Breast epithelium (tissue), 4 donors: ENCODE measurements around the gene CACNA1A. TPM values are rescaled to one million over a fixed set of nuclear protein-coding genes. Genes with fewer than 3 reads are reported as not detected.

ENCODE experiments used
- DNase-seq, 2 donors: peaks; one replicate each; pipeline ENCODE4 v3.0.0-alpha.2; 2019; ENCODE audit warnings: low spot score in 2 of 2
- H3K27ac ChIP-seq, 2 donors: fragments of 200-600 bp; sonication (generic) in 1 of 2; one replicate each; pipeline ENCODE4 v1.5.1; 2016 to 2019; ENCODE audit warnings: mild to moderate bottlenecking in 1 of 2
- H3K27me3 ChIP-seq, 2 donors: fragments of 200-600 bp; sonication (generic) in 1 of 2; one replicate each; pipeline versions ENCODE4 v1.5.1 to v1.6.0; 2017 to 2019; ENCODE audit warnings: control low read depth in 1 of 2, mild to moderate bottlenecking in 1 of 2
- H3K36me3 ChIP-seq: fragments of 200-600 bp; one replicate; pipeline ENCODE4 v1.5.1; 2019
- H3K4me1 ChIP-seq, 2 donors: fragments of 200-600 bp; sonication (generic); one replicate each; pipeline ENCODE4 v1.5.1; 2016 to 2019; ENCODE audit warnings: control low read depth in 1 of 2
- H3K4me3 ChIP-seq, 3 donors: fragments of 200-600 bp; sonication (generic); 1 replicate in 2 of 3; 2 replicates in 1 of 3; pipeline ENCODE4 v1.5.1; 2016 to 2019; ENCODE audit warnings: mild to moderate bottlenecking in 3 of 3, moderate library complexity in 2 of 3
- H3K9me3 ChIP-seq, 2 donors: fragments of 200-600 bp; sonication (generic) in 1 of 2; one replicate each; pipeline ENCODE4 v1.5.1; 2016 to 2019; ENCODE audit warnings: control low read depth in 1 of 2
- CTCF ChIP-seq, 3 donors: fragments of 450-650 bp; IDR thresholded peaks; one replicate each; pipeline ENCODE4 v1.5.1; 2016 to 2017; ENCODE audit warnings: antibody characterized with exemption in 3 of 3, mild to moderate bottlenecking in 3 of 3, moderate library complexity in 3 of 3
- POLR2A ChIP-seq: fragments of 450-650 bp; IDR thresholded peaks from one replicate; pipeline ENCODE4 v1.6.1; 2016; ENCODE audit warnings: antibody characterized with exemption, mild to moderate bottlenecking, moderate library complexity
- POLR2AphosphoS5 ChIP-seq, 3 donors: sonication (generic); formaldehyde crosslinking; IDR thresholded peaks; one replicate each; pipeline ENCODE4 v1.6.1; 2017; ENCODE audit warnings: antibody characterized with exemption in 3 of 3
- intact Hi-C: fragments of 100-400 bp; cut with DNase I; formaldehyde crosslinking; loops from one replicate; pipeline ENCODE4 v1.15.1; 2023; ENCODE audit warnings: low total_unique reads
- total RNA-seq, 3 donors: library from RNA; depleted of rRNA; stranded (reverse); fragments of >200 nt; gene quantifications; one replicate each; pipeline ENCODE4 v1.1.0, GENCODE V29; 2016

CACNA1A gene
- total RNA-seq, 3 donors from 2014 or later = 0.16 to 1.0 (median 0.33) TPM

- TF ChIP-seq CTCF (IDR thresholded peaks at IDR 0.05) = no peak
- TF ChIP-seq POLR2A = no peak
- no peak for TF ChIP-seq POLR2AphosphoS5 (IDR thresholded peaks at IDR 0.05)
- H3K4me1 ChIP-seq = no peaks in the 10 kb centered on the region
- no peak for DNase-seq
- H3K4me3 ChIP-seq = no peak overlapping the region
- peaks cover 17 to 40% of the 10 kb centered on the region in 2 donors for H3K9me3 ChIP-seq
- H3K27ac ChIP-seq = no peak overlapping the region
- H3K27me3 ChIP-seq = no peaks in the 10 kb centered on the region
- no peaks in the 10 kb centered on the region for H3K36me3 ChIP-seq
- intact Hi-C loops = no loop called here
Measured at GRCh38 chr19:13420780-13421179, 85.5 kb downstream of the CACNA1A start.

- TF ChIP-seq POLR2A (no peak), POLR2AphosphoS5 (IDR thresholded peaks at IDR 0.05) (no peak), CTCF (IDR thresholded peaks at IDR 0.05) (no peak)
- DNase-seq = no peak
- Histone ChIP-seq H3K4me3 (no peak overlapping the region), H3K4me1 (no peaks in the 10 kb centered on the region), H3K36me3 (no peaks in the 10 kb centered on the region), H3K27ac (no peak overlapping the region), H3K27me3 (no peaks in the 10 kb centered on the region), H3K9me3 (peaks cover 7 to 21% of the 10 kb centered on the region in 2 donors)
- intact Hi-C loops = no loop called here
Measured at GRCh38 chr19:13417054-13417453, 89.2 kb downstream of the CACNA1A start.

- H3K27ac ChIP-seq = no peak overlapping the region
- no peaks in the 10 kb centered on the region for H3K36me3 ChIP-seq
- H3K4me1 ChIP-seq = no peaks in the 10 kb centered on the region
- no peaks in the 10 kb centered on the region for H3K27me3 ChIP-seq
- no peak overlapping the region for H3K4me3 ChIP-seq
- intact Hi-C loops = no loop called here
- H3K9me3 ChIP-seq = no peaks in the 10 kb centered on the region
- no peak for TF ChIP-seq POLR2A
- no peak for TF ChIP-seq POLR2AphosphoS5 (IDR thresholded peaks at IDR 0.05)
- no peak for TF ChIP-seq CTCF (IDR thresholded peaks at IDR 0.05)
- no peak for DNase-seq
Measured at GRCh38 chr19:13411899-13412298, 94.4 kb downstream of the CACNA1A start.

GRCh38 chr19:13410946-13411345 is 95.3 kb downstream of the CACNA1A start:
- Histone ChIP-seq H3K27ac (no peak overlapping the region), H3K4me1 (no peaks in the 10 kb centered on the region), H3K4me3 (no peak overlapping the region), H3K9me3 (no peaks in the 10 kb centered on the region), H3K36me3 (no peaks in the 10 kb centered on the region), H3K27me3 (no peaks in the 10 kb centered on the region)
- DNase-seq = no peak
- no peak for TF ChIP-seq POLR2A
- no peak for TF ChIP-seq CTCF (IDR thresholded peaks at IDR 0.05)
- TF ChIP-seq POLR2AphosphoS5 (IDR thresholded peaks at IDR 0.05) = no peak
- intact Hi-C loops = no loop called here

- peaks cover 0 to 6% of the 10 kb centered on the region in 2 donors for H3K27me3 ChIP-seq
- intact Hi-C loops = no loop called here
- H3K4me3 ChIP-seq = no peak overlapping the region
- H3K9me3 ChIP-seq = no peaks in the 10 kb centered on the region
- H3K27ac ChIP-seq = no peak overlapping the region
- TF ChIP-seq CTCF (IDR thresholded peaks at IDR 0.05) = no peak
- no peak for TF ChIP-seq POLR2AphosphoS5 (IDR thresholded peaks at IDR 0.05)
- no peak for TF ChIP-seq POLR2A
- no peaks in the 10 kb centered on the region for H3K4me1 ChIP-seq
- H3K36me3 ChIP-seq = no peaks in the 10 kb centered on the region
- no peak for DNase-seq
Measured at GRCh38 chr19:13408889-13409518, 97.3 kb downstream of the CACNA1A start.
